22Rv1 (cell line): Measurements from ENCODE around the gene CACNG1.

ENCODE experiments used
- H3K27ac ChIP-seq: fragments of 450-650 bp; 2 replicates; pipeline ENCODE4 v1.5.1; 2017
- ZFX ChIP-seq: fragments of 450-650 bp; IDR thresholded peaks from 2 replicates; pipeline ENCODE4 v1.6.1; 2017; ENCODE audit warnings: antibody characterized with exemption, borderline replicate concordance
- TF ChIP-seq, protein P1 (sequence below): fragments of 450-650 bp; IDR thresholded peaks from 2 replicates; pipeline ENCODE4 v1.5.1; 2017; ENCODE audit warnings: mild to moderate bottlenecking

Gene CACNG1

DNA sequence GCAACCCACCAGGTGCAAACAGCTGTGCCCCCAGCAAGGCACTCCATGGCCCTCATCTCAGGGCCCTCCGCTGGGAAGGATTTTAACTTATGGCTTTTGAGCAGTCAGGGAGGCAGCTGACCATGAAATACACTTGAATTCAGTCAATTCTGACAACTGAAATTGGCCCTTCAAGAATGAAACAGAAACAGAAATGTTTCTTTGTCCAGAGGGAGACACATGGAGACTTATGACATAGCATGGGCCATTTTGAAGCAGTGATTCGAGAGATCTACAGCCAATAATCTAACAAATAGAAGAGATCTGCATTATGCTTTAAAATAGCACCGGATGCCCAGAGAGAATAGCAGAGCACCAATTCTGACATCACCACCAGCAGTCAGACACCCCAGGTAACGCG, 7.5 kb downstream of the CACNG1 start:
- no peak for TF ChIP-seq ZFX
- TF ChIP-seq, protein P1, sequence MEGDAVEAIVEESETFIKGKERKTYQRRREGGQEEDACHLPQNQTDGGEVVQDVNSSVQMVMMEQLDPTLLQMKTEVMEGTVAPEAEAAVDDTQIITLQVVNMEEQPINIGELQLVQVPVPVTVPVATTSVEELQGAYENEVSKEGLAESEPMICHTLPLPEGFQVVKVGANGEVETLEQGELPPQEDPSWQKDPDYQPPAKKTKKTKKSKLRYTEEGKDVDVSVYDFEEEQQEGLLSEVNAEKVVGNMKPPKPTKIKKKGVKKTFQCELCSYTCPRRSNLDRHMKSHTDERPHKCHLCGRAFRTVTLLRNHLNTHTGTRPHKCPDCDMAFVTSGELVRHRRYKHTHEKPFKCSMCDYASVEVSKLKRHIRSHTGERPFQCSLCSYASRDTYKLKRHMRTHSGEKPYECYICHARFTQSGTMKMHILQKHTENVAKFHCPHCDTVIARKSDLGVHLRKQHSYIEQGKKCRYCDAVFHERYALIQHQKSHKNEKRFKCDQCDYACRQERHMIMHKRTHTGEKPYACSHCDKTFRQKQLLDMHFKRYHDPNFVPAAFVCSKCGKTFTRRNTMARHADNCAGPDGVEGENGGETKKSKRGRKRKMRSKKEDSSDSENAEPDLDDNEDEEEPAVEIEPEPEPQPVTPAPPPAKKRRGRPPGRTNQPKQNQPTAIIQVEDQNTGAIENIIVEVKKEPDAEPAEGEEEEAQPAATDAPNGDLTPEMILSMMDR, result no peak
- no peak overlapping the region for H3K27ac ChIP-seq

DNA sequence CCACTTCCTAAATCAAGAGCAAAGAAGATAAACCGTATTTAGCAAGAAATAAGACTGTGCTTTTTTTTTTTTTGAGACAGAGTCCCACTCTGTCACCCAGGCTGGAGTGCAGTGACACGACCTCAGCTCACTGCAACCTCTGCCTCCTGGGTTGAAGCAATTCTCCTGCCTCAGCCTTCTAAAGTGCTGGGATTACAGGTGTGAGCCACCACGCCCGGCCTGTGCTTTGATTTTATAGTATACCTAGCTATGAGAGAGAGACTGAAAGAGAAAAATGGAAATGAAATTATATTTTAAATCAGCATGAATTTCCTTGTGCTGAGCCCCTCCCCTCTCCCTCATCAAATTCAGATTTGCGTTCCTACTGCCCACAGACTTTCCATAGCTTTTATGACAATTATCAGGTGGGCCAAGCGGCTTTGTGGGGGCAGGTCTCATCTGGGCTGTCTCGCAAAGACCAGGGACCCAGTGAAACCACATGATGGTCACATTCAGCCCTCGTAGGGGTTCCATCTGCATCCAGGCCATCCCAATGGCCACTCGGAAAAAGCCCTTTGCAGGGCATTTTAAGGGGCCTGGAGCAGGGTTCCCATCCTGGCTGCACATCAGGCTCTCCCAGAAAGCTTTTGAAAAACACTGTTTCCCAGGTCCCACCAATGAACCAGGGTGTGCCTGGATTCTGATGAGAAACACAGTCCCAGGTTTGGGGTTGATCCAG, 8.5 kb downstream of the CACNG1 start:
- H3K27ac ChIP-seq, result no peak overlapping the region
- TF ChIP-seq, protein P1, result no peak
- no peak for TF ChIP-seq ZFX

DNA sequence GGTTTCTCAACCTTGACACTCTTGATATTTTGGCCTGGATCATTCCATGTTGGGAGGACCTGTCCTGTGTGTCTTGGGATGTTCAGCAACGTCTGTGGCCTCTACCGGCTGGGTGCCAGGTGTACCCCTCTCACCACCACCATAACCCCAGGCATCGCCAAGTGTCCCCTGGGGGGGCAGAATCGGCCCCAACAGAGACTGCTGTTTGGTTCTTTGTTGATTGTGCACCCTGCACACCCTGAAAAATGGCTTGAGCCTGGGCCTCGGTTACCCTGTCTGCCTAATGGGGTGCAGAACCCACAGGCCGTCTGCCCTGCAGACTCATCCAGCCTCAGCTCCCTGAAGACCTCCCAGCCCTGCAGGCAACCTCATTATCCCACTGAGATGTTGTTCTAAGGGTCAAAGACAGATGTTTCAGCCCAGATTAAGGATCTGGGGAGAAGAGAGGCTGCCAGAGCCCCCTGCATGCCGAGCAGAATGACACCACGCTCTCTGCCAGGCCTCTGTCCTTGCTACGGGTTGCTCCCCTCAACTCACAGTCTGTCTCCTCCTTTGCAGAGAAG, 9.2 kb downstream of the CACNG1 start:
- TF ChIP-seq, protein P1, result no peak
- no peak for TF ChIP-seq ZFX
- no peak overlapping the region for H3K27ac ChIP-seq

DNA sequence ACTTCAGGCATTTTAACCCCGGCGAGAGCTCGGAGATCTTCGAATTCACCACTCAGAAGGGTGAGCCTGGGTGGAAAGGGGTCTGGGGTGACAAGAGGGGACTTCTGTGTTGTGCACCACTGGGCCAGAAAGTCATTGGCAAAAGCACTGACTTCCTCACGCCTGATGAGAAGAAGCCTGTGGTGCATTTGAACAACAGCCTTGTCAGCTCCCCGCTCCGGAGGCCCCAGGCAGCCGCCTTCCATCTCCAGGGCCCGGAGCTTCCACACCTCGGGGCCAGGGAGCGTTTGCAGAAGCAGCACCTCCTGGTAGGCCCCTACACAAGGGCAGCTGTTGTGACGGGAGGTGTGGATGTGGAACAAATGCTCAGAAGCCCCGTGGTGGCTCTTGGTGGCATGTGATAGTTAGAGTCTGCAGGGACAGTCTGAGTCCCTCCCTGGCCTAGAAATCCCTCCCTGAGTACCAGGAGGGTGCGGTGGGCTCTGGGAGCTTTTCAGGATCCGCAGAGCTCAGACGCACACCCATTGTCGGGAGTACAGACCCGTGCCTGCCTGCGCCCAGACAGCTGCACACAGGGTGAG, 9.7 kb downstream of the CACNG1 start:
- no peak overlapping the region for H3K27ac ChIP-seq
- TF ChIP-seq, protein P1, result no peak
- no peak for TF ChIP-seq ZFX

DNA sequence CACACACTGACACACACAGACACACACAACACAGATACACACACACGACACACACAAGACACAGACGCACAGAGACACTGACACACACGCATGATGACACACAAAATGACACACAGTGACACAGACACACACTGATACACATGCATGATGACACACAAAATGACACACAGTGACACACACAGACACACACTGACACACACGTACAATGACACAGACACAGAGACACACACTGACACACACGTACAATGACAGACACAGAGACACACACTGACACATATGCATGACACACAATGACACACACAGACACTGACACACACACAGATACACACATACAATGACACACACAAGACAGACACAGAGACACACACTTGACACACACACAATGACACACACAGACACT, 10.3 kb downstream of the CACNG1 start:
- no peak overlapping the region for H3K27ac ChIP-seq

DNA sequence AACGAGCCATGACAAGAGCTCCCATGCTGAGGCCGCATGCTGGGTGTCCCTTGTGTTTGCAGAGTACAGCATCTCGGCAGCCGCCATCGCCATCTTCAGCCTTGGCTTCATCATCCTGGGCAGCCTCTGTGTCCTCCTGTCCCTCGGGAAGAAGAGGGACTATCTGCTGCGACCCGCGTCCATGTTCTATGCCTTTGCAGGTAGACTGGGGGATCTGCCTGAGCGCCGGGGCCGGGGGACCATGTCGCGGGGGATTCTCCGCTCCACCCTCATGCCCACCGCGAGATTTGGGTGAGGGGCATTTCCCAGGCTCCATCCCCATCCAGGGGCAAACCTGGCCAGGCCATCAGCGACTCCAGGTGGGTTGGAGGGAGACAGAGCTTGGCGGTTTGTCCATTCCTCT, 10.7 kb downstream of the CACNG1 start:
- no peak for TF ChIP-seq ZFX
- H3K27ac ChIP-seq, result no peak overlapping the region

More for the DNA sequence above, 10.3 kb downstream of the CACNG1 start:
- TF ChIP-seq ZFX, result no peak
- TF ChIP-seq, protein P1, result no peak

DNA sequence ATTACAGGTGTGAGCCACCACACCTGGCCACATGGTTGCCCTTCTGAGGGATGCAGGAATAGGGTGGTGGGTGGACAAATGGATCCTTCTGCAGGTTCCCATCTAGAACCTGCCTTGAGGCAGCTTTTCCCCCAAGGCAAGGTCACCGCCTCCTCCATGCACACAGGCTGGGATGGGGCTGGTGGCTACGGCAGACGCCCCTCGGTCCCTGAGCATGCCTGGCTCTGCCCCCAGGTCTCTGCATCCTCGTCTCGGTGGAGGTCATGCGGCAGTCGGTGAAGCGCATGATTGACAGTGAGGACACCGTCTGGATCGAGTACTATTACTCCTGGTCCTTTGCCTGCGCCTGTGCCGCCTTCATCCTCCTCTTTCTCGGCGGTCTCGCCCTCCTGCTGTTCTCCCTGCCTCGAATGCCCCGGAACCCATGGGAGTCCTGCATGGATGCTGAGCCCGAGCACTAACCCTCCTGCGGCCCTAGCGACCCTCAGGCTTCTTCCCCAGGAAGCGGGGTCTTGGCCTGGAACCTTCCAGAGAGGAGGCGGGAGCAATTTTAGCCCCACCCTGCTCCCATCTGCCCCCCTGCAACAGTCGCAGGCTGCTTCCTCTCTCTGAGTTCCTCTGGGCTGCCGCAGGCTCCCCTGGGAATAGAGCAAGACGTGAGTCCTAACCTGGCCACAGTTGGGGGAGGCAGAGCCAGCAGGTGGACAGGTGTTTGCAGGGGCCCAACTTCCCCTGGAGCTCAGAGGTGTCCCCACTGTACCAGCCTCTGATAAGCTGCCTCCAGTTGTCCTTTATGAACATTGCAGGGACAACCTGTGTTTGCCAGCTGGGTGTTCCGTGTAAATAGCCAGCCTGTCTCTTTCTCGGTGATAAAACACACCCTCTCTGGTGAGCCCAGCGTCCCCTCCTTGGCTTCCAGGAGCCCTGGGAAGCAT, 11.7 kb downstream of the CACNG1 start:
- TF ChIP-seq, protein P1, result no peak
- TF ChIP-seq ZFX, result no peak
- no peak overlapping the region for H3K27ac ChIP-seq
